Esophagus squamous epithelium (tissue), 5 donors: Measurements from ENCODE around the gene EXOSC5. TPM values are rescaled to one million over a fixed set of nuclear protein-coding genes. Genes with fewer than 3 reads are reported as not detected.

Source experiments
- DNase-seq: peaks from one replicate; lab custom pipeline; 2025; lab: John Stamatoyannopoulos, UW
- H3K27ac ChIP-seq, 4 donors: fragments of 200-600 bp; sonication (generic); one replicate each; pipeline ENCODE4 v1.5.1; 2016 to 2019; ENCODE audit warnings: mild to moderate bottlenecking in 1 of 4
- H3K27me3 ChIP-seq, 4 donors: fragments of 200-600 bp; sonication (generic); 1 replicate in 3 of 4; 2 replicates in 1 of 4; pipeline versions ENCODE4 v1.5.1 to v1.6.0; 2017 to 2021; ENCODE audit warnings: antibody characterized with exemption in 1 of 4
- H3K36me3 ChIP-seq, 3 donors: fragments of 200-600 bp; sonication (generic); one replicate each; pipeline ENCODE4 v1.5.1; 2016 to 2019
- H3K4me1 ChIP-seq, 3 donors: fragments of 200-600 bp; sonication (generic); one replicate each; pipeline ENCODE4 v1.5.1; 2017 to 2019
- H3K4me3 ChIP-seq, 4 donors: fragments of 200-600 bp; sonication (generic); 1 replicate in 3 of 4; 2 replicates in 1 of 4; pipeline ENCODE4 v1.5.1; 2016 to 2019; ENCODE audit warnings: mild to moderate bottlenecking in 2 of 4, moderate library complexity in 1 of 4
- H3K9me3 ChIP-seq, 3 donors: fragments of 200-600 bp; sonication (generic); one replicate each; pipeline ENCODE4 v1.5.1; 2016 to 2019
- POLR2A ChIP-seq, 4 donors: fragments of 450-650 bp; IDR thresholded peaks; one replicate each; pipeline ENCODE4 v1.6.1; 2017; ENCODE audit warnings: antibody characterized with exemption in 4 of 4, mild to moderate bottlenecking in 4 of 4, moderate library complexity in 3 of 4
- WGBS, 2 donors: methylation state at CpG; one replicate each; pipeline ENCODE4 v1.1.5; 2018; 5-methylcytosine and 5-hydroxymethylcytosine counted together
- intact Hi-C: fragments of 100-400 bp; cut with DNase I; formaldehyde crosslinking; loops from one replicate; pipeline ENCODE4 v1.15.0; 2022
- total RNA-seq, 4 donors: library from RNA; depleted of rRNA; stranded (reverse); fragments of >200 nt; gene quantifications; one replicate each; pipeline ENCODE4 v1.1.0, GENCODE V29; 2016
- TF ChIP-seq, protein P1 (sequence below), 6 experiments: fragments of 450-650 bp in 4 of 6; fragments of 200-600 bp in 2 of 6; sonication (generic) in 2 of 6; IDR thresholded peaks; one replicate each; pipeline ENCODE4 v1.5.1; 2016 to 2019; ENCODE audit warnings: antibody characterized with exemption in 6 of 6, mild to moderate bottlenecking in 4 of 6, moderate library complexity in 4 of 6
- donor health status: DM: yes; HTN: yes; CAD: no.

Gene EXOSC5
- total RNA-seq, 4 donors from 2014 or later: 22.4 to 37.0 (median 28.6) TPM

DNA sequence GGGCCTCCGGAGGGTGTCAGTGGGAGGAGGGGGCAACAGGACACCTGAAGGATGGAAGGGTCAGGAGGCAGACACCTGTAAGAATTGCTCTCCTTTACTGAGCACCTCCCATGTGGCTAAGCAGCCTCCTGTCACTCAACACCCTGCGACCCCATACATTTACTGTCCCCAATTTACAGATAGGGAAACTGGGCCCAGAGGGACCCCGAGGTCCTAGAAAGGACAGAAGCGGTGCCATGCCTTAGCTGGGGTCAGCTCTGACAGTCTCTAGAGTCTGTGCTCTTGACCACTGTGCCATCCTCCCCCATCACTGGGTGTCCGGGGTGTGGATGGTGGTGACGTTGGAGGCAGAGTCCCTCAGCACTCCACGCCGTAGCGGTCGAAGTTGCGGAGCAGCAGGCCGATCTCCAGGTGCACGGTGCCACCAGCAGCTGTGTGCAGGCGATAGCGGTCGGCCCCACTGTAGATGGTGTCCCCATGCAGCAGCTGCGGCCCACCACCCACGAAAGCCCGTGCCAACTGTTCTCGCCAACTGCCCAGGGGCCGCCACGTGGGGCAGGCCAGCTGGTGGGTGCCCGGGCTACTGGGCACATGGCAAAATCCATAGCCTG lies 42.7 kb downstream of the EXOSC5 start:
- intact Hi-C loops: no loop called here
- no peaks in the 10 kb centered on the region for H3K9me3 ChIP-seq
- H3K27ac ChIP-seq: peak overlapping the region; percentile 82 to 95 (median 92)
- TF ChIP-seq POLR2A (IDR thresholded peaks at IDR 0.05): no peak
- TF ChIP-seq, protein P1, sequence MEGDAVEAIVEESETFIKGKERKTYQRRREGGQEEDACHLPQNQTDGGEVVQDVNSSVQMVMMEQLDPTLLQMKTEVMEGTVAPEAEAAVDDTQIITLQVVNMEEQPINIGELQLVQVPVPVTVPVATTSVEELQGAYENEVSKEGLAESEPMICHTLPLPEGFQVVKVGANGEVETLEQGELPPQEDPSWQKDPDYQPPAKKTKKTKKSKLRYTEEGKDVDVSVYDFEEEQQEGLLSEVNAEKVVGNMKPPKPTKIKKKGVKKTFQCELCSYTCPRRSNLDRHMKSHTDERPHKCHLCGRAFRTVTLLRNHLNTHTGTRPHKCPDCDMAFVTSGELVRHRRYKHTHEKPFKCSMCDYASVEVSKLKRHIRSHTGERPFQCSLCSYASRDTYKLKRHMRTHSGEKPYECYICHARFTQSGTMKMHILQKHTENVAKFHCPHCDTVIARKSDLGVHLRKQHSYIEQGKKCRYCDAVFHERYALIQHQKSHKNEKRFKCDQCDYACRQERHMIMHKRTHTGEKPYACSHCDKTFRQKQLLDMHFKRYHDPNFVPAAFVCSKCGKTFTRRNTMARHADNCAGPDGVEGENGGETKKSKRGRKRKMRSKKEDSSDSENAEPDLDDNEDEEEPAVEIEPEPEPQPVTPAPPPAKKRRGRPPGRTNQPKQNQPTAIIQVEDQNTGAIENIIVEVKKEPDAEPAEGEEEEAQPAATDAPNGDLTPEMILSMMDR (IDR thresholded peaks at IDR 0.05): no peak
- H3K27me3 ChIP-seq: no peaks in the 10 kb centered on the region
- 55 to 62% methylated on average over 3 to 4 of the region's 23 CpGs for WGBS, 2 donors
- no peak for DNase-seq
- peaks cover 12 to 74% (median 14%) of the 10 kb centered on the region in 3 donors for H3K4me1 ChIP-seq
- no peaks in the 10 kb centered on the region for H3K36me3 ChIP-seq
- H3K4me3 ChIP-seq: peak overlapping the region; percentile 75 to 90 (median 79)

DNA sequence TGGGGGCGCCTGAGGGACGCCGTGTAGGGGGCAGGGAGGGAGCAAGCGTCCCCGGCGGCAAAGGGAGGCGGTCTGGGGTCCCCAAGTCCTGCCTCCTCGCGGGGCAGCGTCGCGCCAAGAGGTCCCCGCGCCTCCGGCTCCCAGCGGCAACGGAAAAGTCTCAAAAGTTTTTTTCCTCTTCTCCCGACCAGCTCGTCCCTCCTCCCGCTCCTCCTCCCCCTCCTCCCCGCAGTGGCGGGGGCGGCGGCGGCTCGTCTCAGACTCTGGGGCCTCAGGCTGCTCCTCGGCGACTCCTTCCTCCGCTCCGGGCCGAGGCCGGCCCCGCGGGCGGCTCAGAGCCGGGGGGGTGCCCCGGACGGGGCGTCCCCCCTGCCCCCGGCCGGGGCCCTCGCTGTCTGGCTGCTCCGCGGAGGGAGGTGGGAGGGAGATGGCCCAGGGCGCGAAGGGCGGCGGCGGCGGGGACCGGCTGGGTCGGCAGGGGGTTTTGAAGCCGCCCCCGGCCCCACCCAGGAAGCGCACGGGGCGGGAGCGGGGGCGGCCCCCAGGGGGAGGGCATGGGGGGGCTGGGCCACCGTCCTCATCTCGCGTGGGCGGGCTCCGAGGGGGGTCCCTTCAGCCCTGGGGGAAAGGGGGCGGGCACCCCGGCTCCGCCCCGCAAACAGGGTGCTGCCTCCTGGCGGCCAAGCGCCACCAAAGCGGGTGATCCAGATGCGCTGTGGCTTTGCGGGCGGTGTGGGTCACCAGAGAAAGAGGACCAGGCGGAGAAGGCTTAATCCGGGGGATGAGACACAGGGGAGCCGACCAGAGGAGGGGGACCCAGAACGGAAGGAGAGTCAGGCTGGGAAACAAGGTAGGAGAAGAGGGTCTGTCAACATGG lies 43.5 kb downstream of the EXOSC5 start, which contains the start of gene TGFB1:
Gene TGFB1 (minus strand): TSS at position 457 of the 877 bp plus-strand sequence. CDS start 878 bp downstream, outside the sequence.
- peak within 1 kb of the TSS; percentile 82 to 95 (median 92) for H3K27ac ChIP-seq
- peaks cover 14 to 81% (median 17%) of the 10 kb centered on the region in 3 donors for H3K4me1 ChIP-seq
- 1 to 8% methylated on average over 4 to 30 of the region's 78 CpGs for WGBS, 2 donors
- intact Hi-C loops: no loop called here
- TF ChIP-seq, protein P1 (IDR thresholded peaks at IDR 0.05): peak; percentile 83 to 90 (median 87)
- peak in 2 of 4 donors; percentile 69 to 75 for TF ChIP-seq POLR2A (IDR thresholded peaks at IDR 0.05)
- H3K27me3 ChIP-seq: no peaks in the 10 kb centered on the region
- H3K4me3 ChIP-seq: peak within 1 kb of the TSS; percentile 75 to 90 (median 79)
- no peaks in the 10 kb centered on the region for H3K9me3 ChIP-seq
- H3K36me3 ChIP-seq: no peaks in the 10 kb centered on the region
- DNase-seq: peak; percentile 55

DNA sequence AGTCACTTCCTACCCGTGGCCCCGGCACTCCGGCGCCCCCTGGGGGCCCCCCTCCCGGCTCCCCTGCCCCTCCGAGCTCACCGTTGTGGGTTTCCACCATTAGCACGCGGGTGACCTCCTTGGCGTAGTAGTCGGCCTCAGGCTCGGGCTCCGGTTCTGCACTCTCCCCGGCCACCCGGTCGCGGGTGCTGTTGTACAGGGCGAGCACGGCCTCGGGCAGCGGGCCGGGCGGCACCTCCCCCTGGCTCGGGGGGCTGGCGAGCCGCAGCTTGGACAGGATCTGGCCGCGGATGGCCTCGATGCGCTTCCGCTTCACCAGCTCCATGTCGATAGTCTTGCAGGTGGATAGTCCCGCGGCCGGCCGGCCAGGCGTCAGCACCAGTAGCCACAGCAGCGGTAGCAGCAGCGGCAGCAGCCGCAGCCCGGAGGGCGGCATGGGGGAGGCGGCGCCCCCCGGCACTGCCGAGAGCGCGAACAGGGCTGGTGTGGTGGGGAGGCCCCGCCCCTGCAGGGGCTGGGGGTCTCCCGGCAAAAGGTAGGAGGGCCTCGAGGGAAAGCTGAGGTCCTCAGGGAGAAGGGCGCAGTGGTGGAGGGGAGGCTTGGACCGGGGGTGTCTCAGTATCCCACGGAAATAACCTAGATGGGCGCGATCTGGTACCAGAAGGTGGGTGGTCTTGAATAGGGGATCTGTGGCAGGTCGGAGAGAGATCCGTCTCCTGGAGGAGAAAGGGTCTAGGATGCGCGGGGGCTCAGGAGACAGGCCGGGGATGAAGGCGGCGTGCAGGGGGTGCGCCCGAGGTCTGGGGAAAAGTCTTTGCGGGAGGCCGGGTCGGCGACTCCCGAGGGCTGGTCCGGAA lies 44.3 kb downstream of the EXOSC5 start:
- Histone ChIP-seq H3K9me3 (no peaks in the 10 kb centered on the region), H3K4me3 (peak overlapping the region; percentile 75 to 90 (median 79)), H3K4me1 (peaks cover 14 to 86% (median 17%) of the 10 kb centered on the region in 3 donors), H3K36me3 (peaks cover 0 to 6% (median 4%) of the 10 kb centered on the region in 3 donors), H3K27ac (peak overlapping the region; percentile 82 to 95 (median 92)), H3K27me3 (no peaks in the 10 kb centered on the region)
- intact Hi-C loops: no loop called here
- no peak for TF ChIP-seq POLR2A (IDR thresholded peaks at IDR 0.05)
- TF ChIP-seq, protein P1 (IDR thresholded peaks at IDR 0.05): peak in 5 of 6 experiments; percentile 6 to 46 (median 40)
- WGBS, 2 donors: 0% methylated on average over 18 to 40 of the region's 71 CpGs
- no peak for DNase-seq

DNA sequence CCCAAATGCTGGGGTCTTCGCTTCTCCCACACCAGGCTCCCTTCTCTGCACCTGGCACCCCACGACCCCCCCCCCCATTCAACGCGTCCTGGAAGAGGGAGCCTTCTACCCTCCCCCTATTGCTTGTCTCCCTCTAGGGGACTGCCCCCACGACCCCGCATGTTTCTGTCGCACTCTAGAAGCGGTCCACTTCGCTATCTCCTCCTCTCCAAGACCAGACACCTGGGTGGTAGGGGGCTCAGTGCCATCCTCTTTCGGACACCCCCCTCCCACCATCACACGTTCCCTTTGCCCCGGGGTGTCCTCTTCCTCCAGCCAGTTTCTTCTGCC lies 44.9 kb downstream of the EXOSC5 start:
- no peak for DNase-seq
- 0 to 1% methylated on average over 9 to 12 of the region's 12 CpGs for WGBS, 2 donors
- H3K9me3 ChIP-seq: no peaks in the 10 kb centered on the region
- no peaks in the 10 kb centered on the region for H3K27me3 ChIP-seq
- no peak for TF ChIP-seq POLR2A (IDR thresholded peaks at IDR 0.05)
- TF ChIP-seq, protein P1 (IDR thresholded peaks at IDR 0.05): no peak
- H3K4me3 ChIP-seq: peak overlapping the region; percentile 75 to 90 (median 79)
- intact Hi-C loops: no loop called here
- peak overlapping the region; percentile 82 to 95 (median 92) for H3K27ac ChIP-seq
- H3K36me3 ChIP-seq: peaks cover 0 to 12% (median 10%) of the 10 kb centered on the region in 3 donors
- H3K4me1 ChIP-seq: peaks cover 14 to 84% (median 17%) of the 10 kb centered on the region in 3 donors
